ENCODE measurements around the gene CDK2.

GRCh38 chr12:56018356-56018755 lies 51.7 kb downstream of the CDK2 start:
- no peak for TF ChIP-seq FOXJ3 (CRISPR knock-in tag; IDR thresholded peaks at IDR 0.05)
- no peak for TF ChIP-seq ZC3H11A (IDR thresholded peaks at IDR 0.05; ENCODE audit: low read depth, low read length)
- no peak for TF ChIP-seq SMARCB1 (IDR thresholded peaks at IDR 0.05; ENCODE audit: insufficient read length, low read depth)
- TF ChIP-seq, protein P1, sequence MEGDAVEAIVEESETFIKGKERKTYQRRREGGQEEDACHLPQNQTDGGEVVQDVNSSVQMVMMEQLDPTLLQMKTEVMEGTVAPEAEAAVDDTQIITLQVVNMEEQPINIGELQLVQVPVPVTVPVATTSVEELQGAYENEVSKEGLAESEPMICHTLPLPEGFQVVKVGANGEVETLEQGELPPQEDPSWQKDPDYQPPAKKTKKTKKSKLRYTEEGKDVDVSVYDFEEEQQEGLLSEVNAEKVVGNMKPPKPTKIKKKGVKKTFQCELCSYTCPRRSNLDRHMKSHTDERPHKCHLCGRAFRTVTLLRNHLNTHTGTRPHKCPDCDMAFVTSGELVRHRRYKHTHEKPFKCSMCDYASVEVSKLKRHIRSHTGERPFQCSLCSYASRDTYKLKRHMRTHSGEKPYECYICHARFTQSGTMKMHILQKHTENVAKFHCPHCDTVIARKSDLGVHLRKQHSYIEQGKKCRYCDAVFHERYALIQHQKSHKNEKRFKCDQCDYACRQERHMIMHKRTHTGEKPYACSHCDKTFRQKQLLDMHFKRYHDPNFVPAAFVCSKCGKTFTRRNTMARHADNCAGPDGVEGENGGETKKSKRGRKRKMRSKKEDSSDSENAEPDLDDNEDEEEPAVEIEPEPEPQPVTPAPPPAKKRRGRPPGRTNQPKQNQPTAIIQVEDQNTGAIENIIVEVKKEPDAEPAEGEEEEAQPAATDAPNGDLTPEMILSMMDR (IDR thresholded peaks at IDR 0.05 in 2 of 3, conservative IDR thresholded peaks at IDR 0.05 in 1 of 3; ENCODE audit: insufficient read depth in 2 of 3, low read depth in 1 of 3, low read length in 3 of 3): no peak
- TF ChIP-seq THRA (IDR thresholded peaks at IDR 0.05): no peak
- no peak for TF ChIP-seq NR1H2 (CRISPR knock-in tag; IDR thresholded peaks at IDR 0.05)
- TF ChIP-seq PREB (CRISPR knock-in tag; IDR thresholded peaks at IDR 0.05): no peak
- TF ChIP-seq ETV6 (IDR thresholded peaks at IDR 0.05; ENCODE audit: borderline replicate concordance in 1 of 2, low read depth in 2 of 2, low read length in 1 of 2): no peak
- TF ChIP-seq ETV6 (CRISPR knock-in tag; IDR thresholded peaks at IDR 0.05; ENCODE audit: borderline replicate concordance): no peak
